Nephron progenitor cell (in vitro differentiated cells): ENCODE measurements around the gene APBB2.

ENCODE experiments used
- DNase-seq: peaks from one replicate; pipeline ENCODE4 v3.0.0; 2021
- H3K27ac Mint-ChIP-seq: 2 replicates; pipeline ENCODE4 v1.8.0; 2021; ENCODE audit warnings: mild to moderate bottlenecking, moderate library complexity, mixed read lengths
- H3K27me3 Mint-ChIP-seq: 2 replicates; pipeline ENCODE4 v1.8.0; 2021; ENCODE audit warnings: mild to moderate bottlenecking, low read depth, mixed read lengths; ENCODE audit not compliant: poor library complexity
- H3K36me3 Mint-ChIP-seq: 2 replicates; pipeline ENCODE4 v1.8.0; 2021; ENCODE audit warnings: low read depth, mixed read lengths
- H3K4me1 Mint-ChIP-seq: 2 replicates; pipeline ENCODE4 v1.8.0; 2021; ENCODE audit warnings: mixed read lengths
- H3K4me3 Mint-ChIP-seq: 2 replicates; pipeline ENCODE4 v1.8.0; 2021; ENCODE audit warnings: mild to moderate bottlenecking, moderate library complexity, mixed read lengths
- H3K9me3 Mint-ChIP-seq: 2 replicates; pipeline ENCODE4 v1.8.0; 2021; ENCODE audit warnings: mild to moderate bottlenecking, moderate library complexity, mixed read lengths
- CTCF ChIP-seq: fragments of 200-600 bp; sonication (generic); IDR thresholded peaks from 2 replicates; pipeline ENCODE4 v1.5.0; 2021; ENCODE audit warnings: antibody characterized with exemption

Gene APBB2

GRCh38 chr4:41214136-41214824 lies at the start of gene APBB2:
Gene APBB2 (minus strand): TSS chr4:41214542. CDS start chr4:41033254, 181,288 bp downstream.
- Mint-ChIP-seq H3K27ac (no peak within 1 kb of the TSS), H3K36me3 (no peaks in the 10 kb centered on the region), H3K9me3 (peaks cover under 1% of the 10 kb centered on the region), H3K27me3 (peaks cover 23% of the 10 kb centered on the region), H3K4me3 (peak within 1 kb of the TSS; percentile 90), H3K4me1 (peaks cover 36% of the 10 kb centered on the region)
- peak; percentile 94 for DNase-seq
- TF ChIP-seq CTCF, result peak; percentile 82

- no peak for TF ChIP-seq CTCF
- Mint-ChIP-seq H3K27ac (no peak overlapping the region), H3K4me3 (no peak overlapping the region), H3K27me3 (peaks cover 6% of the 10 kb centered on the region), H3K4me1 (peaks cover 33% of the 10 kb centered on the region), H3K9me3 (no peaks in the 10 kb centered on the region), H3K36me3 (peaks cover 62% of the 10 kb centered on the region)
- DNase-seq, result no peak
Observed at GRCh38 chr4:41262198-41262597, 47.9 kb upstream of the APBB2 start.

GRCh38 chr4:41260116-41260733 lies 45.9 kb upstream of the APBB2 start:
- Mint-ChIP-seq H3K4me3 (no peak overlapping the region), H3K27ac (no peak overlapping the region), H3K4me1 (peaks cover 42% of the 10 kb centered on the region), H3K36me3 (peaks cover 44% of the 10 kb centered on the region), H3K27me3 (peaks cover 6% of the 10 kb centered on the region), H3K9me3 (no peaks in the 10 kb centered on the region)
- DNase-seq, result no peak
- TF ChIP-seq CTCF, result no peak

- H3K27me3 Mint-ChIP-seq, result peaks cover 6% of the 10 kb centered on the region
- H3K27ac Mint-ChIP-seq, result no peak overlapping the region
- peaks cover 3% of the 10 kb centered on the region for H3K9me3 Mint-ChIP-seq
- peak; percentile 19 for DNase-seq
- peaks cover 36% of the 10 kb centered on the region for H3K4me1 Mint-ChIP-seq
- peak overlapping the region; percentile 94 for H3K4me3 Mint-ChIP-seq
- no peak for TF ChIP-seq CTCF
- peaks cover 34% of the 10 kb centered on the region for H3K36me3 Mint-ChIP-seq
Observed at GRCh38 chr4:41258783-41259182, 44.4 kb upstream of the APBB2 start.

- H3K36me3 Mint-ChIP-seq, result peaks cover 25% of the 10 kb centered on the region
- H3K4me1 Mint-ChIP-seq, result peaks cover 28% of the 10 kb centered on the region
Observed at GRCh38 chr4:41257906-41258305, 43.6 kb upstream of the APBB2 start.

More at GRCh38 chr4:41257906-41258305, 43.6 kb upstream of the APBB2 start:
- Mint-ChIP-seq H3K27ac (no peak overlapping the region), H3K27me3 (peaks cover 6% of the 10 kb centered on the region), H3K4me3 (peak overlapping the region; percentile 94), H3K9me3 (peaks cover 5% of the 10 kb centered on the region)
- peak; percentile 6 for DNase-seq
- TF ChIP-seq CTCF, result no peak
